ENCODE measurements around the gene SPRED3.
"Not testable (repeated sequence)": the region's sequence is repeated elsewhere in the genome, so short reads cannot be mapped to it uniquely, and the experiment has no call there.

Gene SPRED3

DNA sequence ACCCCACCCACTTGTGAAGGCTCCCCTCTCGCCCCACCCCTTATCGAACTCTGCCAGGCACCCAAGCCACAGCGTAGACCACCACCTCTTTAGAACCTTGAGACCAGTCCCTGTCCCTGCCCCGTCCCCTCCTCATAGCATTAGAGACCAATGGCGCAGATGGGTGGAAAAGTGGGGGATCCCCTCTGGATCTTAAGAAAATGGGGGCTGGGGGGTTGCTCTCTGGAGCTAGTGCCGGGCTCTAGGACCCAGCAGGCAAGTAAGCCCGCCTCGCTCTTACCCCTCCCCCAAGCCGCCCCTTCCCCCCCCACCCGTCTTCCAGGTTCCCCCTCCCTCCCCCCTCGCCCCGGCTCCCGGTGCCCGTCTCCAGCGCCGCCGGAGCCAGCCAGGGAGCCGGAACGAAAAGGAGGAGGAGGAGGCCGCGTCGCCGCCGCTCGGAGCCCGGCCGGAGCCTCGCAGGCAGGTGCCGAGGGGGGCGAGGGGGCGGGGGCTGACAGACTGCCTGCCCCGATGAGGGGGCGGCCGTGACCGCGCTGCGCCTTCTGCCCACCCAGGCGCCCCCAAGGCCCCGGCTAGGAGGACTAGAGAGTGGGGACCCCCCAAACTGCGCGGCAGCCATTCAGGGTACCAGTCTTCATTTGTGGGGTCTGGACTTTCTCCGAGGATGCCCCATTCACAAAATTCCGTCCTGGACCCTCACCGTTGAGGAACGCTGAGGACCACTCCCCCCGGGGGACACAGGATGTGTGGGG lies at the start of gene SPRED3:
Gene SPRED3, plus strand, starts transcription at position 349 of the 752 bp plus-strand sequence. CDS start 1,606 bp downstream, outside the sequence.
- in situ Hi-C loops (cut with HindIII; ENCODE audit: low sequenced_read_pairs): no loop called here

DNA sequence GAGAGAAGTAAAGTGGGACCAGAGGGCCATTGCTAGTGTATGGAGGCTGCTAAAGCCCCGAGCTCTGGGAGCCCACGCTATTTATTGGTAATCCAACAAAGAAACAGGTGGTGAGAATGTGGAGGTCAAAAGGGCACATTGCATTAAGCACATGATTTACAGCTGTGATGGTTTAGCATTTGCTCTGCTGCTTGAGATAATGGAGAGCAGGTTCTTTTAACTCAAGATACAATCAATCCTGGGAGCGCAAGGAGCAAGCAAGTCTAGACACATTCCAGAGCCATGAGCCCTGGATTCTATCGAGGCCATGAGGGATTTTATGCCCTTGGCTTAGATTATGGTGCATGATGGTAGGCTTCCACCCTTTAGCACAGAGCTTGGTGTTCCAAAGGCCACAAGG lies 49.5 kb upstream of the SPRED3 start:
- in situ Hi-C loops (cut with HindIII; ENCODE audit: low sequenced_read_pairs): not testable (repeated sequence)

DNA sequence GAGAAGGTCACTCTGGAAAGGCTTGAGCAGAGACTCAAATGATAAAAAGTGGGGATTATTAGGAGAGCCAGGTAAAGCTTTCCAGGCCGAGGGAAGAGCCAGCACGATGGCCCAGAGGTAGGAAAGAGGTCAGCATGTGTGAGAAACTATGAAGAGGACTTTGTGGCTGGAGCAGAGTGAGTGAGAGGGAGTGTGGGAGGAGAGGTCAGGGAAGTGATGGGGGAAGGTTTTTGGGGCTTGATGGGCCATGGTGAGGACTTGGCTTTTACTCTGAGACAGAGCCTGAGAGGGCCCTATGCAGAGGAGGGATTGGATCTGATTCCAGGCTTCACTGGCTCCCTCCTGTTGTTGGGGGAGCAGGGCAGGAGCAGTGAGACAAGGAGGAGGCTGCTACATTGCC lies 47.6 kb upstream of the SPRED3 start:
- in situ Hi-C loops (cut with HindIII; ENCODE audit: low sequenced_read_pairs): no loop called here

GRCh38 chr19:38346837-38347236 lies 41.7 kb upstream of the SPRED3 start:
- in situ Hi-C loops (cut with HindIII; ENCODE audit: low sequenced_read_pairs): no loop called here

DNA sequence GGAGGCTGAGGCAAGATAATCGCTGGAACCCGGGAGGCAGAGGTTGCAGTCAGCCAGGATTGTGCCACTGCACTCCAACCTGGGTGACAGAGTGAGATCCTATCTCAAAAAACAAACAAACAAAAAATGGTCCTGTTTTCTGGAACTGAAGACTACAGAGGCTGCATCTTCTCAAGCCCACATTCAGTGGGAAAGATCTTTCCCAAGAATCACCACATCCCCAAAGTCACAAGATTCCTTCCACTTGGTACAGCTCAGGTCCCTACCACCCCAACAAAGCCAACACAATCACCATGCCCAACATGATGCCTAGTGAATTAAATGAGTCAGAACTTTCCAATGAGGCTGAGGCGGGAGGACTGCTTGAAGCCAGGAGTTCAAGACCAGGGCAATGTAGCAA lies 37.6 kb upstream of the SPRED3 start:
- in situ Hi-C loops (cut with HindIII; ENCODE audit: low sequenced_read_pairs): no loop called here

- in situ Hi-C loops (cut with HindIII; ENCODE audit: low sequenced_read_pairs): no loop called here
Observed at GRCh38 chr19:38351865-38352395, 36.6 kb upstream of the SPRED3 start.

DNA sequence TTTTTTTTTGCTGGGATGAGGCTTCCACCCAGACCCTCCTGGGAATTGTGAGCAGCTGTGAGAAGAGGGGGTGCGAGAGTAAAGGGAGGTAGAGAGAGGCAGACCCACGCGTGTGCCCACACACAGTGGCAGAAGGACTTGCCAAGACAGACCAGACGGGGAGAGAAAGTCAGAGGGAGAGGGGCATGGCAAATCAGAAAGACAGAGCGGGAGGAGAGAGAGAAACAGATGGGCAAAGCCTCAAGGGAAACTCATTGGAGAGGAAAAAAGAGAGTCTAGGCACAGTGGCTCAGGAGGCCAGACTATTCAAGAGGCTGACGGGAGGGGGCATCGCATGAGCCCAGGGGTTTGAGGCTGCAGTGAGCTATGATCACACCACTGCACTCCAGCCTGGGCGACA lies 35.9 kb upstream of the SPRED3 start:
- in situ Hi-C loops (cut with HindIII; ENCODE audit: low sequenced_read_pairs): no loop called here

DNA sequence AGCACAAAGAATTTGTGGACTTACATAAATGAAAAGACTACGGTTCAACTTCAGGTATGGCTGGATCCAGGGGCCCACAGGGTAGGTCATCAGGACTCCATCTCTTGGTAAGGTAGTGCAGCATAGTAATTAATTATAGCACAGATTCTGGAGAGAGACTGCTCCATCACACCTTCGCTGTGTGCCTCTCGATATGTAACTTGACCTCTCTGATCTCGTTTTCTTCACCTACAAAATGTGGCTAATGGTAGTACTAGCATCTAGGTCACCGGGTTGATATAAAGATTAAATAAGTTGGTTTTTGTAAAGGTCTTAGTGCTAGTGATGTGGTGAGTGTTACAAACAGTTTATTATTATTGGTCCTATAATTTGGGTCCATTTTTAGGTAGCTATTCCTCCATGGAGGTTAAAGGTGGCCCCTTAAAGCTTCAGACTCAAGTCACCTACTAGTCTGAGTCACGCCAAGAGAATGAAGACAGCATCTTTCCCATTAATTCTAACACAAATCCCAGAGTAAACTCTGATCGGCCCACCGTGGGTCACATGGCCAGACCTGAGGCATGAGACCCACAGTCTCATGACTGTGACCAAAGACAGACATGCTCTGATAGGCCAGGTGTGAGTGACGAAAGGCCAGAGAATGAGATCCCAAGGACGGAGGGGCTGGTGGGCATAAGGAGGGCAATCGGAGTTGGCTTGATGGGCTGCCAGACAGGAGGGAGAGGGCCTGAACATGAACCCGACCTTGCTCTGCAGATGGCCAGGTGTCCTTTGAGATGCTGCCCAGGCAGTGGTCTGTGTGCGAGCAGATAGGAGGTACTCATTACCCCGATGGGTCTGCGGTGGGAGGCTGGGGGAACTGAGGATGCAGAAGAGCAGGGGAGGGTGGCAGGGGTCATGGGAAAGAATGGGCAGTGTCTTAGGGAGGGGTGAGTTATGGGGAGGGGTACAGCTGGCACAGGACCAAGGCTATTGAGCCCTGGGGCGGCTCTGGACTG lies 32.5 kb upstream of the SPRED3 start:
- in situ Hi-C loops (cut with HindIII; ENCODE audit: low sequenced_read_pairs): loop anchor here (5.0 kb wide), 3 partner anchors 89 to 171 kb away; no protein-coding TSS in a partner anchor

- in situ Hi-C loops (cut with HindIII; ENCODE audit: low sequenced_read_pairs): loop anchor here (5.0 kb wide), 3 partner anchors 91 to 169 kb away; no protein-coding TSS in a partner anchor
Observed at GRCh38 chr19:38358071-38358470, 30.4 kb upstream of the SPRED3 start.

- in situ Hi-C loops (cut with HindIII; ENCODE audit: low sequenced_read_pairs): loop anchor here (5.0 kb wide), 3 partner anchors 92 to 168 kb away; no protein-coding TSS in a partner anchor
Observed at GRCh38 chr19:38359242-38360021, 29.1 kb upstream of the SPRED3 start.

- in situ Hi-C loops (cut with HindIII; ENCODE audit: low sequenced_read_pairs): no loop called here
Observed at GRCh38 chr19:38360351-38360750, 28.1 kb upstream of the SPRED3 start.

DNA sequence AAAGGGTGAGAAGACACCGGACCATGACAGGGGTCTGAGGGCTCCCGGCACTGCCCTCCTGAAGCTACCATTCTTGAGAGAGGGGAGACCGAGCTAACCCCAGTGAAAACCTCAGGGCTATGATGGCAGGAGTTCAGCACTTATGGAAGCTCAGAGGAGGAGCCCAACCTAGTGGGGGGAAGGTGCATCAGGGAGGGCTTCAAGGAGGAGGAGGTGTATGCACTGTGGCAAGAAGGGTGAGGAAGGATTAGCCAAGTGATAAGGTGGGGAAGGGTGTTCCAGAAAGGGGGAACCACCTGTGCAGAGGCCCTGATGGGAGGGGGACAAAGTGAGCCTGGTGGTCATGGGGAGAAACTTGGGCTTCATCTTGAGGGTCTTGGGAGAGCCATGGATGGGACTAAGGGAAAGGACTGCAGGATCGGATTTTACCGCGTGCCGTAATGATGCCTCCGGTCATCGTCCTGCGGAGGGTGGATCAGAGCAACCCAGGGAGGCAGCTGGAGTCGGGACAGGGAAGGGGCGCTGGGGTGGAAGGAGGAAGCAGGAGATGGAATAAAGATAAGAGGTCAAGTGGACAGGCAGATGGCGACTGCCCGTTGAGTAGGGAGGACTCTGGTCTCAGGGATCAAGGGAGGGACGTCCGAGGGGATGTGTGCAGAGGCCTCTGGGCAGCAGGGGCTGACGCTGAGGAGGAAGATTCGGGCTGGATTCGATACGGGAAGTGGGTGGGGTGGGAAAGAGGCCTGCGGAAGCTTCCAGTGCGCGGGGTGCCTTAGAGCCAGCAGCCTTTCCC lies 27.5 kb upstream of the SPRED3 start:
- in situ Hi-C loops (cut with HindIII; ENCODE audit: low sequenced_read_pairs): no loop called here

DNA sequence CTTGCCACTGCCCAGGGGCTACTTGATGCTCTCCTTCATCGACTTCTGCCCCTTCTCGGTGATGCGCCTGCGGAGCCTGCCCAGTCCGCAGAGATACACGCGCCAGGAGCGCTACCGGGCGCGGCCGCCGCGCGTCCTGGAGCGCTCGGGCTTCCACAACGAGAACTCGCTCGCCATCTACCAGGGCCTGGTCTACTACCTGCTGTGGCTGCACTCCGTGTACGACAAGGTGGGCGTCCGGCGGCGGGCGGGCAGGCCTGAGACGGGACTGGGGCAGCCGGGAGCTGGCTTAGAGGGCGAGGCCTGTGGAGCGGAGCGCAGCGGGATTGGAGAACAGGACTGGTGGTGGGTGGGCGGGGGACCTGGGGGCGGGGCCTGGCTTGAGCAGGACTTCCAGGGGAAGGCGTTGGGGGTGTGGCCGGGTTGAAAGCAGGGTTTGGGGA lies 26.8 kb upstream of the SPRED3 start:
- in situ Hi-C loops (cut with HindIII; ENCODE audit: low sequenced_read_pairs): no loop called here

DNA sequence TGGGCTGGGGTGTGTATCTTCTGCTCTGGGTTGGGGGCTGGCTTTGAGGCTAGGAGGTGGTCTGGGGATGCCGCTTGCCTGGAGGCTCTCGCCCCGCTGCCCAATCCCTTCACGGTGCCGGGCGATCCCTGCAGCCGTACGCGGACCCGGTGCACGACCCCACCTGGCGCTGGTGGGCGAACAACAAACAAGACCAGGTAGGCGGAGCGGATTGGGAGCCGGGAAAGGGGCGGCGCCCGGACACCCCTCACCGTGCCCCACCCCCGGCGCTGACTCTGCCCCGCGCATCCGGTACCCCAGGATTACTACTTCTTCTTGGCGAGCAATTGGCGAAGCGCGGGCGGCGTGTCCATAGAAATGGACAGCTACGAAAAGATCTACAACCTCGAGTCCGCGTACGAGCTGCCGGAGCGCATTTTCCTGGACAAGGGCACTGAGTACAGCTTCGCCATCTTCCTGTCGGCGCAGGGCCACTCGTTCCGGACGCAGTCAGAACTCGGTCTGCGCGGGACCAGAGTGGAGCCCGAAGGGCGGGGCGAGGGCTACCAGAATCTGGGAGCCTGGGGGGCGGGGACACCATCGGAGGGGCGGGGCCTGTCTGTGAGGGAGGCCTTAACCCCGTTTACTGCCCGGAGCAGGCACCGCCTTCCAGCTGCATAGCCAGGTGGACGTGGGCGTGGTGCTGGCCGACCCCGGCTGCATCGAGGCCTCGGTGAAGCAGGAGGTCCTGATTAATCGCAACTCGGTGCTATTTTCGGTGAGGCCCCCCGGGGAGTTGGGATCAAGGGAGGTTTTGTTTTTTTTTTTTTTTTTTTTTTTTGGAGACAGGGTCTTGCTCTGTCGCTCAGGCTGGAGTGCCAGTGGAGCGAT lies 26.2 kb upstream of the SPRED3 start:
- in situ Hi-C loops (cut with HindIII; ENCODE audit: low sequenced_read_pairs): no loop called here

DNA sequence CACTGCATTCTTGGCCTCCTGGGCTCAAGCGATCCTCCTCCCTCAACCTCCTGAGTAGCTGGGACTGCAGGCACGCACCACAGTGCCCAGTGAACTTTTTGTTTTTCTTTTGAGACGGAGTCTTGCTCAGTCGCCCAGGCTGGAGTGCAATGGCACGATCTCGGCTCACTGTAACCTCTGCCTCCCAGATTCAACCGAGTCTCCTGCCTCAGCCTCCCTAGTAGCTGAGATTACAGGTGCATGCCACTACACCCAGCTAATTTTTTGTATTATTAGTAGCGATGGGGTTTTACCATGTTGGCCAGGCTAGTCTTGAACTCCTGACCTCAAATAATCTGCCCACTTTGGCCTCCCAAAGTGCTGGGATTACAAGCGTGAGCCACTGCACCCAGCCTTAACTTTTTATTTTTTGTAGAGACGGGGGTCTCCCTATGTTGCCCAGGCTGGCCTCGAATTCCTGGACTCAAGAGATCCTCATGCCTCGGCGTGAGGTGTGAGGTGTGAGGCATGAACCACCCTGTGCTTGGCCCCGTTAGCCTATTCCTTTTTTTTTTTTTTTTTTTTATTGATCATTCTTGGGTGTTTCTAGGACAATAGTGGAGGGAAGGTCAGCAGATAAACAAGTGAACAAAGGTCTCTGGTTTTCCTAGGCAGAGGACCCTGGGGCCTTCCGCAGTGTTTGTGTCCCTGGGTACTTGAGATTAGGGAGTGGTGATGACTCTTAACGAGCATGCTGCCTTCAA lies 25.4 kb upstream of the SPRED3 start:
- in situ Hi-C loops (cut with HindIII; ENCODE audit: low sequenced_read_pairs): not testable (repeated sequence)

DNA sequence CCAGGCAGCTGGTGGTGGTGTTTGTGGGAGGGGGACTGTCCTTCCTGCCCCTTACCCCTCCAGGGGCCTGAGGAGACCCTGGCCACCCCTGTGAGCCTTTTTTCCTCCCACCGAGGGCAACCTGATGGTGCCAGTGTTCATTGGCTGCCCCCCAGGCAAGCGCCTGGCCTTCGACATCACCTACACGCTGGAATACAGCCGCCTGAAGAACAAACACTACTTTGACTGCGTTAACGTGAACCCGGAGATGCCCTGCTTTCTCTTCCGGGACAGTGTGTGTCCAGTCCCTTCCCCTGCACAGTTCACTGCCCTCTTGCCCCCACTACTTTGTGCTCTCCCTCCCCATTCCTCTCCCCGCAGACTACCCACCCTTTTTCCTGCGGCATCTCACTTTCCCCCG lies 21.5 kb upstream of the SPRED3 start:
- in situ Hi-C loops (cut with HindIII; ENCODE audit: low sequenced_read_pairs): no loop called here

DNA sequence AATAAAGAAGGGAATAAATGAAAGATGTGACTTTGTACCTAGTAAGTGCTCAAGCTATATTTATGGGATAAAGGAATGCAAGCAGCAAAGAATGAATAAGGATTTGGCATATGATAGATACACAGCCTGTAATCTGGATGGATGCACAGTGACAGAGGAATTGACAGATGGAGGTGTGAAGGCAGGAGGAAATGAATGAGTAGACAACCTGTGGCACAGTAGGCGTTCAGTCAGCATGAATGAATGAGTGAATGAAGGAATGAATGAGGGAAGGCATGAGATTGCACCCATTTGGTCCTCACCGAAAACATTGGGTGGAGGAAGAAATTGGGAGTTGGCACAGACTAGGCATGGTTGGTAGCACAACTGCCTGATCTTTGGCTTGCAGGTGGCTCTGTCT lies 18.9 kb upstream of the SPRED3 start:
- in situ Hi-C loops (cut with HindIII; ENCODE audit: low sequenced_read_pairs): no loop called here

DNA sequence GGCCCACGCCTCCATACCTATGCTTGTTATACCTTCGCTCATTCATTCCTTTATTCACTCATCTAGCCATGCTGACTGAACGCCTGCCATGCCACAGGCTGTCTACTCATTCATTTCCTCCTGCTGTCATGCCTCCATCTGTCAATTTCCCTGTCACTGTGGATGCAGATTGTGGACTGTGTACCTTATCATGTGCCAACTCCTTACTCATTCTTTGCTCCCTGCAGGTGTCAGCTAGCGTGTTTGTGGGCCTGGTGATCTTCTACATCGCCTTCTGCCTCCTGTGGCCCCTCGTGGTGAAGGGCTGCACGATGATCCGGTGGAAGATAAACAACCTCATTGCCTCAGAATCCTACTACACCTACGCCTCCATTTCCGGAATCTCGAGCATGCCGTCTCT lies 18.2 kb upstream of the SPRED3 start:
- in situ Hi-C loops (cut with HindIII; ENCODE audit: low sequenced_read_pairs): no loop called here
